RPMI8226 (cell line): Measurements from ENCODE around the gene SENP2.
"Not testable (repeated sequence)": the region's sequence is repeated elsewhere in the genome, so short reads cannot be mapped to it uniquely, and the experiment has no call there.

ENCODE experiments used
- DNase-seq: peaks from one replicate; pipeline ENCODE4 v3.0.0-alpha.2; 2015

Gene SENP2

DNA sequence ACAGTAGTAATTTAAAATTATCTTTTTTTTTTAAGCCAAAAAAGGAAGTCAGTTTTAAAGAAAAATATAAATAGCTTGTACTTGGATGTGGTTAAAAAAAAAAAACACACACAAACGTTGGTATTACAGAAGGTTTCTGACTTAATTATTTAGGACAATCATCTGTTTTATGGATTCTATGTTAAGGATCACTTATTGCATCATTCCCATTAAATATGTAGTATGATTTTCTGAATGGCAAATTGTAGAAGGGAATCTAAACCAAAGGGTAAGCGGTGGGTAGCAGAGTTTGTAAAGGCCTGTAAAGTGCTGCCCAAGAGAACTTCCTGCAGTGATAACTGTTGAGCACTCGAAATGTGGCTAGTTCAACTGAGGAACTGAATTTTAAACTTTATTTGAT is 8.0 kb downstream of the SENP2 start:
- DNase-seq = no peak

DNA sequence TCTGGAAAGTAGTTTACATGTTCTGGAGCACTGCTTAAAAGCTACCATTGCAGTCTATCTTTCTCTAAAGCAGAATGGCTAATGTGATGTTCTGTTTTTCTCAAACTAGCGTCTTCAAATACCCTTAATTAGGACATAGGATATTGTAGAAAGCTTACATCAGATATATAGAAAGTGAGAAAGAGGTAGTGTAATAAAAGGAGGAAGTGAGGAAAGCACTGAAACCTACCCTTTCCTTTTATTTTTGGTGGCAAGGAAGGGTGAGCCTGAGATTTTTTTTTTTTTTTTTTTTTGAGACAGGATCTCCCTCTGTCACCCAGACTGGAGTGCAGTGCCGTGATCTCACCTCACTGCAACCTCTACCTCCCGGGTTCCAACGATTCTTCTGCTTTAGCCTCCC is 9.4 kb downstream of the SENP2 start:
- DNase-seq = peak; percentile 24

DNA sequence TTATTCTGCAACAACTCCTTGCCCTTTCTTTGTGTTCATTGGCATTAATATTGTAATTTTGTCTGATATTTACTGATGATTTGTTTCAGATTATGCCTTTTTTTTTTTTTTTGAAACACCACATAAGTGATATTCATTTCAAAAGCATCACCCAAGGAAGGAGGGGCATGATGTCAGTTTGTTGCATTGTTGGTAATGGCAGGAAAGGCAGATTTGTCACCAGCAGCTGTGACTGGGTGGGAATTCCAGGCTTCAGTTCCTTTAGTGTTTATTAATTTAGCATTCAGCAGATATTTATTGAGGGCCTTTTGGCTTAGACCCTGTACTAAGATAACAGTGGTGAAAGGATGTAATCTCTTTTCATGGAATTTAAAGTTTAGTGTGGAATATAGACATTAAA is 19.5 kb downstream of the SENP2 start:
- DNase-seq = no peak

DNA sequence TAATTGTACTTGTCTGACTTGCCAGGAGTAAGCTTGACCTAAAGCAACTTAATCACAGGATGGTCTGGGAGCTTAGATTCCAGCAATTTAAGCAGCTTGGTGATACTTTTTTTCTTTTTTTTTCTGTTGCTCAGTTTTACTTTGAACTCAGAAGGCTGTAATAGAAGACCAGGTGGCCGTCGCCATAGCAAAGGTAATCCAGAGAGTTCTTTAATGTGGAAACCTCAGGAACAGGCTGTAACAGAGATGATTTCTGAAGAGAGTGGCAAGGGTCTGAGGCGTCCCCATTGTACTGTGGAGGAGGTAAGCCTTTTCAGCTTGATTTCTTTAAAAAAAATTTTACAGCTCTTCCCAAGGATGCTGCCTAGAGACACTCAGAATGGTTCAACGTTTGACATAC is 20.1 kb downstream of the SENP2 start:
- no peak for DNase-seq

DNA sequence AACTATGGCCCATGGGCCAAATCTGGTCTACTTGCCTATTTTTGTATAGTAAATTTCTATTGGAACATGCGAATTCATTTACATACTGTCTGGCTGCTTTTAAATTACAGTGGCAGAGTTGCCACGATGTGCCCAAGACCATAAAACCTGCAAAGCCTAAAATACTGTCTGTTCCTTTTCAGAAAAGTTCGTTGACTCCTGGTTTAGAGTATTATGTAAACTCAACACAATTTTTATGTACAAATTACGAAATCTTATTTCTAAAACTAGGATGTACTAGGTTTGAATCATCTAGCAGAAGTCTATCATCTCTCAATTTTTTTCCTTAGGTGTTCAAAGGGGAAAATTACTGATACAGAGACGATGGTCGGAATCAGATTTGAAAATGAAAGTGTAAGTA is 26.9 kb downstream of the SENP2 start:
- no peak for DNase-seq

DNA sequence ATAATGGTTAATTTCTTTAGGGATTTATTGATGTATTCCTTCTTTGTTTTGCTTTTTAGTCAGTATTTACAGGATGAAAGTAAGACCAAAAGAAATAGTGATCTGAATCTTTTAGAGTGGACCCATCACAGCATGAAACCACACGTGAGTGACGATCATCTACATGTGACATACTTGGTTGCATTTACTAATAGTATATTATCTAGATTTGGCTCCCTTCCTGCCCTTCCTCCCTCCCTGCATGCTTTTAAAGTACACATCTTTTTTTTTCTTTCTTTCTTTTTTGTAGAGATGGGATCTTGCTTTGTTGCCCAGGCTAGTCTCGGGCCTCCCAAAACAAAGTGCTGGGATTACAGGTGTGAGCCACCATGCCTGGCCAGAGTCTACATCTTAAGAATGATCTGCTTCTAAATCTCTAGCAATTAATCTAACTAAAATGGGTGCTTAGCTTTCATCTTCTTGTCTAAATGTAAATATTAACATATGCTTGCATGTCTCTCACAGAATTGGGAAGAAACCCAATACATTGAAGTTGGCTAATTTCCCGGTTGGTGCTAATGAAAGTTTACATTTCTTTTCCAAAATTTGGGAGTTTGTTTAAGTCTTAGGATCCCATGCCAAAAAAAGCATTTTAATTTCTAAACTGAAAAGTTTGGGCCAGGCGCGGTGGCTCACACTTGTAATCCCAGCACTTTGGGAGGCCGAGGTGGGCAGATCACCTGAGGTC is 38.0 kb downstream of the SENP2 start:
- no peak for DNase-seq

DNA sequence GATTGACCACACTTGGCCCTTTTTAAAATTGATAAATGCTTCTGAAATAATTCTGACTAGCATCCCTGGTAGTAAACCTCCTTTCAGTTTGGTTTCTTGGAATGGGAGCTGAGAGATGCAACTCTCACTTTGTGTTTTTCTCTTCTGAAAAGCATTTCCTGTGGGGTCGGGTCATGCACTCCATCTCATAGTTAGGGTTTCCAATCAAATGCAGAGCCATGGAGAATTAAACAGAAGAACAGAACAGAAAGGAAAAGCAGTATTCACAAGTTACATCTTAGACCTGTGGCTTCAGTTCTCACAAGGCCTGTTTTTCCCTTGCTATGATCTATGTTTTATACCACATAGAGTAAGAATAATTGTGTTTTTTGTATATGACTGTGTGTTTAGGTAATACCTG is 39.7 kb downstream of the SENP2 start:
- no peak for DNase-seq

DNA sequence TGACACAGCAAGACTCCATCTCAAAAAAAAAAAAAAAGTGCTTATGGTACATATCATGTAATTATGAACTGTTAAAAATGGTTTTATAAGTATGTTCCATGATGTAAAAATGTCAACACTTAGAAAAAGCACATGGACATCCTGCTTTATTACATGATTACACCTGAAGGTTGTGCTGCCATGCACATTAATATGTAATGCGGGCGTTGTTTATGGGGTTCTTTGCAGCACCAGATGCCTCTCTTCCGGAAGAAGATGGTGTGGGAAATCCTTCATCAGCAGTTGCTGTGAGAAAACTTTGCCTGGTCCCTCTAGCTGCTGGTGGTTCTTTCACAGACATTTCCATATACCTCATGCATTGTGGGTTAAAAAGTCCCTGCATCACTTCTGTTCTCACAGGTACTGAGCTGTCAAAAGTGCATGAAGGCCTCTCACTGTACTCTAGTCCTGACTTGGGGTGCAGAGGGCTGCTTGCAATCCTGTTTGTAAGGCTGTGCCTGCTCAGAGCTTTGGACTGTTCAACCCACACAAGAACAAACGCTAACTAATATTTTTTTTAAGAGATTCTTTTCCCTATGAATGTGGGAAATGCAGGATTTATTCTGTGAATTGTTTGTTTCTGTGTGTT is 43.6 kb downstream of the SENP2 start:
- no peak for DNase-seq

DNA sequence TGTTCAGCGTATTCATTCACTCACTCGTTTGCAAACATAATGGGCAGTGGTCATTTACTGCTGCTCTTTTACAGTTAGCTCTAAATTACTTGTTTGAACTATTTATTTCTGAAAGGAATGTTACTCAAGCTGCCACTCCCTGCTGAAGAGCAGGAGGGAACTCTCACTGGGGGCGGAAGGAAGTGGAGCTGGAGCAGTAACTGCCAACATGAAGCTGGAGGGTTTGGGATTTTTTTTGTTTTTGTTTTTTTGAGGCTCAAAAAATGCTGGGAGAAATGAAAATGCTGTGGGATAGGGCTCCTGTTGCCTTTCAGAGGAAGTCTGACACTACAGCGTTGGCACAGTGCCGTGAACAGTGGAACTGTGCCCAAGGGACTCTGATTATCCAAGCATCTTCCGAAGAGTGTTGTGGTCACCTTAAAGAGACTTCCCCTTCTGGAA is 44.1 kb downstream of the SENP2 start:
- no peak for DNase-seq

DNA sequence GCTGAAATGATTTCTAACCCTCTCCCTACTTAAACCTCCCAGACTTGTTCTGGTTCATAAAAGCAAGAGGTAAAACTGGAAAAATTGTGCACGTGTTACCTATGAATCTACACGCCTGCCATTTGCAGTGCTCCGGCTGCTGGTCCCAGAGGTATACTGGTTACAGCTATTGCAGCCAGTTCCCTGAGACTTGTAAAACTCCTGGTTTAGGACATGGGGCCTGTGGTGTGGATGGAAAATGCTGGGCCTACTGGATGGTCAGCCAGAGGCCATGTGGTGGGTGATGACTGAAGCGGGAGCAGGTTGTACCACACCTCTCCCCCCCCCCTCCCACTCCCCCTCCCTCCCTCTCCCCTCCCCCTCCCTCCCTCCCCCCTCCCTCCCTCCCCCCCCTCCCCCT is 45.0 kb downstream of the SENP2 start:
- no peak for DNase-seq

DNA sequence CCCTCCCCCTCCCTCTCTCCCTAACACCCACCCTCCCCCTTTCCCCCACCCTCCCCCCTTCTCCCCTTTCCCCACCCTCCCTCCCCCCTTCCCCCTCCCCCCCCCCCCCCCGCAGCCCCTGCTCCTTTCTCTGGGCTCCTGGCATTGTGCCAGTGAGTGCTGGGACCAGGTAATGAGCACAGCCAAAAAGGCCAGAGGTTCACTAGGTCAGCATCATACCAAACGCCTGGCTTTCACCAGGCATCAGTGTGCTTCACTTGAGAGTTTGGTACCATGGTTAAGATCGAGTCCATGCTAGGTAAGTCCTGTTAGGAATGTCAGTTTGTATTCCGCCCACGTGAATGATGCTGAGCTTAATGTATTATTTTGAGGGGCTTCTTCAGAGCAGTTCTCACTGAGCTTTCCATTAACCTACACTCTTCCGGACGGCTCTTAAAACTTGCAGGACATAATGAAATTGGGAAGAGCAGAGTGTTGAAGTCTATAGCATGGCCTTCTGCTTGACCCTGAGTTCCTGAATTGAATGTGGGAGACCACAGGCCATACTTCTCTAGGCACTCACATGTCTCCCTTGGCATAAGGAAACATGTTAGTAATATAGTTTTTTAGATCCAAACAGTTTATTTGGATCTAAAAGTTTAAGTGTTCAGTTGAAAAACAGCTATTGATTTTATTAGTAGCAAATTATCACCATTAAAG is 45.6 kb downstream of the SENP2 start:
- DNase-seq = peak; percentile 21

DNA sequence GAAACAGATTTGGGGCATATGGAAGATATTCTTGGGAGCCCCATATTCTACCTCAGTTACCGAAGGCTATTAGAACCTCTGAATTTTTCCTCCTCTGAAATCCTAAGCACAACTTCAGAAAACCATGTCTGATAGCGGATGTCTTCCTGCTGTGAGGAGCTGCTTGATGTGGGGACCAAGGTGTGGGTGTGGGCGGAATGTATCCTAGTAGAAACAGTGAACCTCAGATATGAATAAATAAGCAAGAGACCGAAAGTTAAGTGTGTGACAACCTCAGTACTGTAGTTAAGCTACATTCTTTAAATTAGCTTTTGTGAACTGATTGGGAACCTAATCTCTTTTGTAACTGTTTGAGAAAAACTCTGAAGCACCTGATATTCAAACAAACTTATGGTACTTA is 46.9 kb downstream of the SENP2 start:
- no peak for DNase-seq

DNA sequence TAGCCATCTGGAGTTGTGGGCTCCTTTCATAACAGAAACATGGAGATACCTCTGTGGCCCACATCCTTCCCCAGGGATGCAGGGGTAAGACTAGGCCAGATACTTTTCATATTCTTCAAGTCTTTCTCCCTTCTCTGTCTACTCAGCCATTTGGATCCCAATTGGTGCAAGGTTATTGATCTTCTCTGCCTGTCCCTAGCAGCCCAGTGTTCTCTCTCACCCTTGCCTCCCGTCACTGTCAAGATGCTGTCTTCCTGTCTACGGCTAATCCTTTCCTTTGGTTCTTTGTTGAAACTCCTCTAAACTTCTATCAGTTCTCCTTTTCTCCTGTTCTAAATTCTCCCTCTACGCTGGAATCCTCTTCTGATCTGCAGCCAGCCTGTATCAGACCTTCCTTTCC is 51.3 kb downstream of the SENP2 start:
- no peak for DNase-seq

DNA sequence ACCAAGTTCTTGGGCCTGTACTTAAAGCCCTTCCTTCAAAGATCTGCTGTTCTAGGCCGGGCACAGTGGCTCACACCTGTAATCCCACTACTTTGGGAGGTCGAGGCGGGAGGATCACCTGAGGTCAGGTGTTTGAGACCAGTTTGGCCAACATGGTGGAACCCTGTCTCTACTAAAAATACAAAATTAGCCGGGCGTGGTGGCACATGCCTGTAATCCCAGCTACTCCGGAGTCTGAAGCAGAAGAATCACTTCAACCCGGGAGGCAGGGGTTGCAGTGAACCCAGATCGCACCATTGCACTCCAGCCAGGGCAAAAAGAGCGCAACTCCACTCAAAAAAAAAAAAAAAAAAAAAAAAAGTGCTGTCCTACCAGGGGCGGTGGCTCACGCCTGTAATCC is 52.6 kb downstream of the SENP2 start:
- DNase-seq = not testable (repeated sequence)

DNA sequence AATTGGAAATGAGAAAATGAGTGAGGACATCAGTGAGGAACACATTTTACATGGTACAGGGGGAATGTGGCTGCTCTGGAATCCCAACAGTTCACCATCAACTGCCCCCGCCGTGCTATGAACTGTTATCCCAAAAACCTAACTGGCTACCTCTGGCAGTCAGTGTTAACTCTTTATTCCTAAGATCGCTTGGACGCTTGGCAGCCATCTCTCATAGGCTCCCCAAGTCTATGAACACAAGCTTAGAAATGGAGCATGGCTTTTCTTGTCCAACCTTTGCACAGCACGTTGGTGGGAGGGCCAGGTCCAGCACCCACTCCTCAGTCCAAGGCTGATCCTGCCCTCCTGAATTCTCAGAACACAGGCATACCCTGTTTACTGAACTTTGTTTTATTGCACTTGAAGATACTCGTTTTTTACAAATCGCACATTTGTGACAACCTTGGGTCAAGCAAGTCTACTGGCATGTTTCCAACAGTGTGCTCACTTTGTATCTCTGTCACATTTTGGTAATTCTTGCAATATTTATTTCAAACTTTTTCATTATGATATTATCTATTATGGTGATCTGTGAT is 53.6 kb downstream of the SENP2 start:
- no peak for DNase-seq

DNA sequence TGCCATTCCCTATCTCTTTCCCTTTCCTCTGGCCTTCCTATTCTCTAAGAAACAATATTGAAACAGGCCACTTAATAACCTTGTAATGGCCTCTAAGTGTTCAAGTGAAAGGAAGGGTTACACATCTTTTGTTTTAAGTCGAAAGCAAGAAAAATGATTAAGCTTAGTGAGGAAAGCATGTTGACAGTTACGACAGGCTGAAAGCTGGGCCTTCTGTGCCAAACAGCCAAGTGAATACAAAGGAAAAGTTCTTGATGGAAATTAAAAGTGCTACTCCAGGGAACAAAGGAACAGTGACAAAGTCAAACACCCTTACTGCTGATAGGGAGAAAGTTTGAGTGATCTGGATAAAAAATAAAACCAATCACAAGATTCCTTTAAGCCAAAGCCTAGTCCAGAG is 54.2 kb downstream of the SENP2 start:
- DNase-seq = no peak

DNA sequence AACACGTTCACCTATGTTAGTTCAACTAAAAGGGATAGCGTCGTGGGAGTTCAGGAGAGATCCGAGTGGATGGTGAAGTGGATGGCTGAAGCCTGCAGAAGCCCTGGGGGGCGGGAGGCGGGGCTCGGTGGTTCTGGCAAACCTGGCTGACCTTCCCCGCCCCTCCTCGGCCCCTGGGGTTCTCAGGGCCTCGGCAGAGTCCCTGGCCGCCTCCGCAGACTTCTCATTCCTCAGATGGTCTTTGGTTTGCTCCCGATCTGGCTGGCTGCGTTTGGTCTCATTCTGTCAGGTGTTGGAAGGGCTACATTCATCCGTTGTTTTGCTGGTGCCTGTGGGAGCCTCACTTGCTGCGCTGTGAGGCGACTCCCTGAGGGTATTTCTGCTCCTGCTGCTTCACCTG is 59.1 kb downstream of the SENP2 start:
- not testable (repeated sequence) for DNase-seq

DNA sequence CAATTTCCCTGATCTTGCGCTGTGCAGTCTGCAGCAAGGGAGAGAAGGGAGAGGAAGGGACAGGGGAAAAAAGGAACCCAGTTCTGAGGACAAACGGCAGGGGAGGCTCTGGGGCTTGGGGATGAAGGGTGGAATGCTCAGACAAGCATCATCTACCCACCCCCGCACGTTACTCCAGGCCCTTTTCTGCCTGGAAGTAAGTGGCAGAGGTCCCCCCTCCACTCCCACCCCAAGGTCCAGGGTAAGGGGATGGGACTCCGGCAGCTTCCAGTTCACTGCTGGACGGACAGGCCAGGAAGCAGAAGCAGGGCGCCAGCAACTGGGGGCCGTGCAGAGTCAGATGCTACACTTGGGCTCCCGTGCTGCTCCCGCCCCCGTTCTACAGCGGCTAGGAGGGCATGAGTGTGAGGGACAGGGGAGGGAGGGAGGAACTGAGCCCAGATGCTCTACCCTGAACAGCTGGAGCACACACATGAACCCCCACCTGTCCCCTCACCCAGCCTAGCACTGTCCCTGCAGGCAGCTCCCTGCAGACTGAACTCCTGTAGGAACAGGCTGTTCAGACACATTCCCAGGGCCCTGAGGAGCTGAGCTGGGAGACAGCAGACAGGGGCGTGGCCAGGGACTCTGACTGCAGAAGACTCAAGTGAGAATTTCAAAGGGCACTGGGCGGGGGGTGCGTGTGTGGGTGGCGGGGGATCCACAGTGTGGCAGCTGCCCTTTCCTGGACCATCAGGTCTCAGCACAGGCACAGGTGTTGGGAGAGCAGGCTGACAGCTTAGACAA is 59.7 kb downstream of the SENP2 start:
- no peak for DNase-seq

DNA sequence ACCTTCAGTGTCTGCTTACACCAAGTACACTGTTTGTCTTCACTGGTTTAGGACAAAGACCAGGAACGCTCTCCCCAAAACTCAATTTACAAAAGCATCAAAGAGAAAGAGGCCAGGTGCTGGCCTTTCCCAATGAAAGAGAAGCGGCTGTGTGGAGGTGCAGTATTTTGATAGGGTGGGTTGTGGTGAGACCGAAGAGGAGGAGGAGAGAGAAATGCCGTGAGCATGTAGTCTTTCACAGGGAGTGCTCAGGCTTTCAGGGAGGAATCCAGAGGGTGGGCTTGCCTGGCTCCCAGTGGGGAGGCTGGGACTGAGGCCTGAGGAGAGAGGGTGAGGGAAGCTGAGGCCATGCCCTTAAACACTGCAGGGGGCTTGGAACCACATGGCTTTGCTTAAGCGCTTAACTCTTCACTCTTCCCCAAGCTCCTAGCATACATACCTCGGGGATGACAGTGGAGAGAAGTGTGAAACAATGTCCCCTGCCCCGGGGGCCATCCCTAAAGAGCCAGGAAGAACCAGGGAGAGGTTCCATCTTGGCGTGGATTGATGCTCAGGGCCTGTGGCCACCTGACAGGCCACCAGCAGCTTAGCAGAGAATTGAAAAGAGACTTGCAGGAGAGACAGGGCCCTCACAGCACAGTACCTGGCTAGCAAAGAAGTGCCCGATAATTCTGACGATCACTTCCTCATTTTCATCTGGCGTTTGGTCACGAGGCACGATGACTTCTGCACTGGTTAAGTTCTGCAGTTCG is 60.5 kb downstream of the SENP2 start:
- DNase-seq = no peak

DNA sequence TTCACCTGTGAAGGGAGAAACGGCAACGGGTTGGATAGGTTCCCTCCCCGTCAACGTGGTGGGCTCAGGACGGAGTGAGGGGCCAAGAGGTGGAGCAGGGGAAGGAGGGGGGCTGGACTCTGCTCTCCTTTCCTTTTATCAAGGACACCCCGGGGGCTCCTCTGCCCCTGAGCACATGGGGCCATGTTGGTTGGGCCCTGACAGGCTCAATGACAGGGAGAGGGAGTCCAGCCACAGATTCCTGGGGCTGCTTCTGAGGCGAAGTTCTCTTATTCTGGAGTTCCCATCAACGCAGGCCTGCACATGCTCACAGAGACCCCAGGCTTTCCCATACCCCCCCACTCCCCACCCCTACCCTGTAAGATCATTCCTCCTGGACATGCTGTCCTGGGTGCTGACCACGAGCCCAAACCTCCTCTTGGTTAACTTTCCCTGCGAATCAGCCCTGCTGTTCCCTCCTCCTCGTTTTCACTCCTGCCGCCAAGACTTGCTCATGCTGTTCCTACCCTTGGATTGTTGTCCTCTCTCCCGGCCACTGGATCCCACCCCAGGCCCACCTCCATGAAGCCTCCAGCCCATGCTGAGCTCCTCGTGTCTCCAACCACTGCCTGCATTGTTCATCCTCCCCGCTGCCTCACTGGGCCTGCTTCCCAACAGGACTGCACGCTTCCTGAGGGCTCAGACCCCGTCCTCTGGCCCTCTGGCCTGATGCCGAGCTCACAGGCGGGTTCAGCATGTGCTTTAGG is 61.2 kb downstream of the SENP2 start:
- DNase-seq = no peak

DNA sequence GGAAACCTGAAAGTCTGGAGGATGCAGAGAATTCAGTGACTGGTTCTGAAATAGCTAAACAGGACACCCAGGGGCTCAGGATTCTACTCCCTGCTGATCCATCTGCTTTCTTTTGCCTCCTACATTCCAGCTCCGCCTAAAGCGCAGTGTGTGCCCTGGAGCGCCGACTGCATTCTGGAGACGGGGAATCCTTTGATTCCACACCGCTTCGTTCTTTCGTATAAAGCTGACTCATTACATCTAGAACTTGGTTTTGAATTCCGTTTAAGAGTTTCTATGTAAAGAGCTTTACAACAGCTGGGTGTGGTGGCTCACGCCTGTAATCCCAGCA is 61.8 kb downstream of the SENP2 start:
- no peak for DNase-seq

DNA sequence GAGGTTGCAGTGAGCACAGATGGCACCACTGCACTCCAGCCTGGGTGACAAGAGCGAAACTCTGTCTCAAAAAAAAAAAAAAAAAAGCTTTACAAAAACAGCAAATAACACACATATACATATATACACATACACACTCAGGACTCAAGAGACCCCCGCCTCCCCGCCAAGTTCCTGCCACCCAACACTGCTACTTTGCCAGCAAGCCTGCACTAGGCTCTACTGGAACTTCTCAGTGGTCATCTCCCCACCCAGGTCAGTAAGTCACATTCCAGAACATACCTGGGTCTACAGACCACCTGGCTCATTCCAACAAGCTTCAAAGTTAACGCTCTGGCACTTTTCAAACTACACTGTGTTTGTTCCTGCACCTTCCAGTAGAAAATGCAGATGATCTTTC is 62.3 kb downstream of the SENP2 start:
- no peak for DNase-seq
